ENCODE data around the gene DLL4. TPM values are rescaled to one million over a fixed set of nuclear protein-coding genes. Genes with fewer than 3 reads are reported as not detected.
A peak's percentile ranks its signal among the peaks of the same experiment; 100 is the strongest.

Gene DLL4
- total and polyA plus RNA-seq, 9 donors, result 2.6 to 15.7 (median 7.9) TPM

DNA sequence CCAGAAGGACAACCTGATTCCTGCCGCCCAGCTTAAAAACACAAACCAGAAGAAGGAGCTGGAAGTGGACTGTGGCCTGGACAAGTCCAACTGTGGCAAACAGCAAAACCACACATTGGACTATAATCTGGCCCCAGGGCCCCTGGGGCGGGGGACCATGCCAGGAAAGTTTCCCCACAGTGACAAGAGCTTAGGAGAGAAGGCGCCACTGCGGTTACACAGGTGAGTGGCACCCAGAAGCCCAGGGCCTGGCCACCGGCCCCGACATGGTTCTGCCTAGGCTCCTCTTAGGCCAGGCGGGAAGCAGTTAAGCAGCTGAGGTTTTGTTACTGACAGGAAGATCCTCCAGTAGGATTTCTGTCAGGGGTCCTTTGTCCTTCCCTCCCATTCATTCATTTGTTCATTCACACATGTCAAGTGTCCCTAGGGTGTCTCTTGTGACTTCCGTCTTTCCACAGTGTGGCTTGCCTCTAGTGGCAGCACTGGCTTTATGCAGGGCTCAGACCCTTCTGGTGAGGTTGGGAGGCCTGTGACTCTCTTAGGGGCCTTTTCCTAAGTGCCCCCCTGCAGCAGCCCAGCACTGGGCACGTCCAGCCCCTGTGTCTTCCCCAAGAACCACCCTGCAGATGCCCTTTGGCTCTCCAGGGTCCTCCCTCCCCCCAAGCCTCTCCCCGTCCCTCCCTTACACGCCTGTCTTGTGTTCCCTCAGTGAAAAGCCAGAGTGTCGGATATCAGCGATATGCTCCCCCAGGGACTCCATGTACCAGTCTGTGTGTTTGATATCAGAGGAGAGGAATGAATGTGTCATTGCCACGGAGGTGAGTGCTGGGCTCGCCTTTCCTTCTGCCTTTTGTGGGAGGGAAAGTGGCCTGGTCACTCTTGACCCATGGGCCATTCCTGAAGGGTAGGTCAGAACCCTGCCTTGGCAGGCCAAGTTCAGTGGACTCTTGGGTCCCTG is 7.8 kb downstream of the DLL4 start:
- Histone ChIP-seq H3K4me3 (no peak overlapping the region), H3K27me3 (no peaks in the 10 kb centered on the region), H3K9me3 (no peaks in the 10 kb centered on the region), H3K27ac (no peak overlapping the region), H3K36me3 (no peaks in the 10 kb centered on the region), H3K4me1 (ENCODE audit: insufficient read depth) (no peaks in the 10 kb centered on the region)
- no peak for DNase-seq
- intact Hi-C loops (cut with DNase I), result no loop called here
- TF ChIP-seq, protein P1, sequence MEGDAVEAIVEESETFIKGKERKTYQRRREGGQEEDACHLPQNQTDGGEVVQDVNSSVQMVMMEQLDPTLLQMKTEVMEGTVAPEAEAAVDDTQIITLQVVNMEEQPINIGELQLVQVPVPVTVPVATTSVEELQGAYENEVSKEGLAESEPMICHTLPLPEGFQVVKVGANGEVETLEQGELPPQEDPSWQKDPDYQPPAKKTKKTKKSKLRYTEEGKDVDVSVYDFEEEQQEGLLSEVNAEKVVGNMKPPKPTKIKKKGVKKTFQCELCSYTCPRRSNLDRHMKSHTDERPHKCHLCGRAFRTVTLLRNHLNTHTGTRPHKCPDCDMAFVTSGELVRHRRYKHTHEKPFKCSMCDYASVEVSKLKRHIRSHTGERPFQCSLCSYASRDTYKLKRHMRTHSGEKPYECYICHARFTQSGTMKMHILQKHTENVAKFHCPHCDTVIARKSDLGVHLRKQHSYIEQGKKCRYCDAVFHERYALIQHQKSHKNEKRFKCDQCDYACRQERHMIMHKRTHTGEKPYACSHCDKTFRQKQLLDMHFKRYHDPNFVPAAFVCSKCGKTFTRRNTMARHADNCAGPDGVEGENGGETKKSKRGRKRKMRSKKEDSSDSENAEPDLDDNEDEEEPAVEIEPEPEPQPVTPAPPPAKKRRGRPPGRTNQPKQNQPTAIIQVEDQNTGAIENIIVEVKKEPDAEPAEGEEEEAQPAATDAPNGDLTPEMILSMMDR (IDR thresholded peaks at IDR 0.05), result no peak
- no peak for TF ChIP-seq POLR2A (IDR thresholded peaks at IDR 0.05)
- TF ChIP-seq EP300 (IDR thresholded peaks at IDR 0.05), result no peak
- 78 to 83% (median 80%) methylated on average over 15 of the region's 15 CpGs for WGBS, 3 donors

DNA sequence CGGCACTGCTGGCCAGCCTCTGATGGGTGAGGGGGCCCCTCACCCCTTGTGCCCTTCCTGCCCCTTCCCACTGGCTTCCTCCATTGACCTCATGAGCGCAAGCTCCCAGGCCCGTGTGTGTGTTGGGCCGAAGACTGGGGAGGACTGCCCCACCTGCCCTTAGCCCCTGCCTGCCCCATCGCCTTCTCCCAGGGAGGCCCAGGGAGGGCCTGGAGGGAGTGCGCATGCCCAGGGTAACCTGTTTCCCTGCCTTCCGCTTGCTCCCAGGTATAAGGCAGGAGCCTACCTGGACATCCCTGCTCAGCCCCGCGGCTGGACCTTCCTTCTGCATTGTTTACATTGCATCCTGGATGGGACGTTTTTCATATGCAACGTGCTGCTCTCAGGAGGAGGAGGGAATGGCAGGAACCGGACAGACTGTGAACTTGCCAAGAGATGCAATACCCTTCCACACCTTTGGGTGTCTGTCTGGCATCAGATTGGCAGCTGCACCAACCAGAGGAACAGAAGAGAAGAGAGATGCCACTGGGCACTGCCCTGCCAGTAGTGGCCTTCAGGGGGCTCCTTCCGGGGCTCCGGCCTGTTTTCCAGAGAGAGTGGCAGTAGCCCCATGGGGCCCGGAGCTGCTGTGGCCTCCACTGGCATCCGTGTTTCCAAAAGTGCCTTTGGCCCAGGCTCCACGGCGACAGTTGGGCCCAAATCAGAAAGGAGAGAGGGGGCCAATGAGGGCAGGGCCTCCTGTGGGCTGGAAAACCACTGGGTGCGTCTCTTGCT is 8.8 kb downstream of the DLL4 start:
- H3K27me3 ChIP-seq, result no peaks in the 10 kb centered on the region
- H3K27ac ChIP-seq, result no peak overlapping the region
- H3K36me3 ChIP-seq, result no peaks in the 10 kb centered on the region
- H3K4me1 ChIP-seq (ENCODE audit: insufficient read depth), result peaks cover 6% of the 10 kb centered on the region
- no peak for TF ChIP-seq EP300 (IDR thresholded peaks at IDR 0.05)
- TF ChIP-seq, protein P1 (IDR thresholded peaks at IDR 0.05), result no peak
- TF ChIP-seq POLR2A (IDR thresholded peaks at IDR 0.05), result no peak
- H3K9me3 ChIP-seq, result no peaks in the 10 kb centered on the region
- no peak for DNase-seq
- 71 to 74% (median 73%) methylated on average over 19 of the region's 19 CpGs for WGBS, 3 donors
- no peak overlapping the region for H3K4me3 ChIP-seq
- intact Hi-C loops (cut with DNase I), result no loop called here

DNA sequence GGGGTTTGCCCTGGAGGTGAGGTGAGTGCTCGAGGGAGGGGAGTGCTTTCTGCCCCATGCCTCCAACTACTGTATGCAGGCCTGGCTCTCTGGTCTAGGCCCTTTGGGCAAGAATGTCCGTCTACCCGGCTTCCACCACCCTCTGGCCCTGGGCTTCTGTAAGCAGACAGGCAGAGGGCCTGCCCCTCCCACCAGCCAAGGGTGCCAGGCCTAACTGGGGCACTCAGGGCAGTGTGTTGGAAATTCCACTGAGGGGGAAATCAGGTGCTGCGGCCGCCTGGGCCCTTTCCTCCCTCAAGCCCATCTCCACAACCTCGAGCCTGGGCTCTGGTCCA is 9.4 kb downstream of the DLL4 start:
- Histone ChIP-seq H3K4me1 (ENCODE audit: insufficient read depth) (peaks cover 6% of the 10 kb centered on the region), H3K36me3 (no peaks in the 10 kb centered on the region), H3K9me3 (no peaks in the 10 kb centered on the region), H3K27ac (no peak overlapping the region), H3K4me3 (no peak overlapping the region), H3K27me3 (no peaks in the 10 kb centered on the region)
- TF ChIP-seq POLR2A (IDR thresholded peaks at IDR 0.05), result no peak
- TF ChIP-seq, protein P1 (IDR thresholded peaks at IDR 0.05), result no peak
- no peak for TF ChIP-seq EP300 (IDR thresholded peaks at IDR 0.05)
- 85 to 92% (median 86%) methylated on average over 6 of the region's 6 CpGs for WGBS, 3 donors
- DNase-seq, result no peak
- intact Hi-C loops (cut with DNase I), result no loop called here

DNA sequence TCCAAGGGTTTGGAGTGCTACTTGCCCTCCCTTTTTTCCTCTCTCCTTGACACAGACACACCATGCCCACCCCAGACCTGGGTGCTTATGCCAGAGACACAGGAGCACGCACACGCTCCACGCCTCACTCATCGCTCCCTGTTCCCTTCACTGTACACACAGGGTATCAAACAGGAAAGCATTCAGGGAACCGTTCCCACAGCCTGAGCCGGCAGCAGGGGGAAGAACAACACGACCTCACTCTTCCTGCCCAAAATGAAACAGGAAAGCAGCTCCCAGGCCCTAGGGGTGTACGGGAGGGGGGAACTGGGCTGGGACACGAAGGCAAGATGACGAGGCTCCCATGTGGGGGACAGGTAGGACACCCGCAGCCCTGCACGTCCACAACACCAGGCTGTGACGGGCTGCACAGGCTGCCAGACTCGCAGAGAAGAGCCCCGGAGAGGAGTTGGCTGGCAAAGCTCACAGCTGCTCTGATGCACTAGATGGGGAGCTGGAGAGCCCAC is 11.2 kb downstream of the DLL4 start:
- H3K36me3 ChIP-seq, result no peaks in the 10 kb centered on the region
- DNase-seq, result no peak
- no peak for TF ChIP-seq EP300 (IDR thresholded peaks at IDR 0.05)
- TF ChIP-seq POLR2A (IDR thresholded peaks at IDR 0.05), result no peak
- TF ChIP-seq, protein P1 (IDR thresholded peaks at IDR 0.05), result no peak
- no peaks in the 10 kb centered on the region for H3K27me3 ChIP-seq
- H3K4me3 ChIP-seq, result no peak overlapping the region
- H3K9me3 ChIP-seq, result no peaks in the 10 kb centered on the region
- H3K4me1 ChIP-seq (ENCODE audit: insufficient read depth), result peaks cover 6% of the 10 kb centered on the region
- intact Hi-C loops (cut with DNase I), result no loop called here
- H3K27ac ChIP-seq, result peak overlapping the region in 1 of 2 donors; percentile 84
- 19 to 29% (median 23%) methylated on average over 15 of the region's 15 CpGs for WGBS, 3 donors

Data from ovary (tissue), 9 donors.